Sigmoid colon (tissue), 4 donors: ENCODE measurements around the gene KRTAP5-9.

Experiments
- POLR2A ChIP-seq, 2 donors: fragments of 450-650 bp; IDR thresholded peaks; one replicate each; pipeline ENCODE4 v1.6.1; 2016; ENCODE audit warnings: antibody characterized with exemption in 2 of 2, mild to moderate bottlenecking in 2 of 2, moderate library complexity in 2 of 2
- POLR2AphosphoS5 ChIP-seq, 4 donors: sonication (generic); formaldehyde crosslinking; IDR thresholded peaks; one replicate each; pipeline ENCODE4 v1.6.1; 2017; ENCODE audit warnings: antibody characterized with exemption in 4 of 4
- TF ChIP-seq, protein P1 (sequence below), 4 experiments: fragments of 450-650 bp in 3 of 4; fragments of 200-600 bp in 1 of 4; IDR thresholded peaks; one replicate each; pipeline ENCODE4 v1.5.1; 2016 to 2019; ENCODE audit warnings: antibody characterized with exemption in 4 of 4, mild to moderate bottlenecking in 3 of 4, moderate library complexity in 2 of 4

GRCh38 chr11:71572811-71573210, 24.6 kb downstream of the KRTAP5-9 start:
- TF ChIP-seq POLR2A (IDR thresholded peaks at IDR 0.05) (no peak), POLR2AphosphoS5 (IDR thresholded peaks at IDR 0.05) (no peak)
- TF ChIP-seq, protein P1, sequence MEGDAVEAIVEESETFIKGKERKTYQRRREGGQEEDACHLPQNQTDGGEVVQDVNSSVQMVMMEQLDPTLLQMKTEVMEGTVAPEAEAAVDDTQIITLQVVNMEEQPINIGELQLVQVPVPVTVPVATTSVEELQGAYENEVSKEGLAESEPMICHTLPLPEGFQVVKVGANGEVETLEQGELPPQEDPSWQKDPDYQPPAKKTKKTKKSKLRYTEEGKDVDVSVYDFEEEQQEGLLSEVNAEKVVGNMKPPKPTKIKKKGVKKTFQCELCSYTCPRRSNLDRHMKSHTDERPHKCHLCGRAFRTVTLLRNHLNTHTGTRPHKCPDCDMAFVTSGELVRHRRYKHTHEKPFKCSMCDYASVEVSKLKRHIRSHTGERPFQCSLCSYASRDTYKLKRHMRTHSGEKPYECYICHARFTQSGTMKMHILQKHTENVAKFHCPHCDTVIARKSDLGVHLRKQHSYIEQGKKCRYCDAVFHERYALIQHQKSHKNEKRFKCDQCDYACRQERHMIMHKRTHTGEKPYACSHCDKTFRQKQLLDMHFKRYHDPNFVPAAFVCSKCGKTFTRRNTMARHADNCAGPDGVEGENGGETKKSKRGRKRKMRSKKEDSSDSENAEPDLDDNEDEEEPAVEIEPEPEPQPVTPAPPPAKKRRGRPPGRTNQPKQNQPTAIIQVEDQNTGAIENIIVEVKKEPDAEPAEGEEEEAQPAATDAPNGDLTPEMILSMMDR (IDR thresholded peaks at IDR 0.05): no peak
